AML-193 (cell line): ENCODE data around the gene MADD.

ENCODE experiments used
- DNase-seq, 2 experiments: peaks; one replicate each; lab custom pipeline; 2025; lab: John Stamatoyannopoulos, UW

Gene MADD

DNA sequence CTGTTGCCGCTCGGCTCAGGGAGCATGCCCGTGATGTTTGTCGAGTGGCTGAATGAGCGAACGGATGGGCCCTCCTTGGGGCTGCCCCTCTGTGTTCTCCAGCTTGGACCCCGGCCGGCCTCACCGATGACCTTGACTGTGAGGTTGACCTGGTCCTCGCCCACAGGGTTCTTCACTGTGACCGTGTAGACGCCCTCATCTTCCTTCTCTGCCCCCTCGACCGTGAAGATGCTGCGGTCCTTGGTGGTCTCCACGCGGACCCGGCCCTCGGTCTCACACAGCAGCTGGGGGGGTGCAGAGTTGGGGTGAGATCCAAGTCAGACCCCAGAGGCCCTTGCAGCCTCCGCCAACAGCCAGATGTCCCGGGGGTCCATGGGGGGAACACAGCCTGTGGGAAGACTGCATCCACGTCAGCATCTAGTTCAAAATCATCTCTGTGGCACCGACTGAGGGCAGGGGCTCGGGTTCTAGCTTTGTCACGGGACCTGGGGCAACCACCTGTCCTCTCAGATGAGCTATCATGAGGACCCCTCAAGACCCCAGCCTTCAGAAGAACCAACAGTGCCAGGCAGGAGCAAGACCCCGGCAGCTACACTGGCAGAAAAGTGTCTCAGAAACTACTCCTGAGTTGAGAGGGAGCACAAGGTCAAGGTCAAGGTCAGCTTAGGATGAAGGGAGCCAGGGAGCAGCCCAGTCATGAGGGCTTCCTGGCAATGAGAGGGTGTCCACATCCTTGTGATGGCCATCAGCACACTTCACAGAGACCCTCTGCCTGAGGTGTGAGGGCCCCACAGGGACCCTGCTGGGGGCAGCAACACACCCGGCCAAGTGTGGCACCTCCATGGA is 68.7 kb downstream of the MADD start:
- DNase-seq, result no peak

- DNase-seq, result no peak
Measured at GRCh38 chr11:47340010-47340409, 70.1 kb downstream of the MADD start.

- DNase-seq, result no peak
Measured at GRCh38 chr11:47340980-47341775, 71.2 kb downstream of the MADD start.

DNA sequence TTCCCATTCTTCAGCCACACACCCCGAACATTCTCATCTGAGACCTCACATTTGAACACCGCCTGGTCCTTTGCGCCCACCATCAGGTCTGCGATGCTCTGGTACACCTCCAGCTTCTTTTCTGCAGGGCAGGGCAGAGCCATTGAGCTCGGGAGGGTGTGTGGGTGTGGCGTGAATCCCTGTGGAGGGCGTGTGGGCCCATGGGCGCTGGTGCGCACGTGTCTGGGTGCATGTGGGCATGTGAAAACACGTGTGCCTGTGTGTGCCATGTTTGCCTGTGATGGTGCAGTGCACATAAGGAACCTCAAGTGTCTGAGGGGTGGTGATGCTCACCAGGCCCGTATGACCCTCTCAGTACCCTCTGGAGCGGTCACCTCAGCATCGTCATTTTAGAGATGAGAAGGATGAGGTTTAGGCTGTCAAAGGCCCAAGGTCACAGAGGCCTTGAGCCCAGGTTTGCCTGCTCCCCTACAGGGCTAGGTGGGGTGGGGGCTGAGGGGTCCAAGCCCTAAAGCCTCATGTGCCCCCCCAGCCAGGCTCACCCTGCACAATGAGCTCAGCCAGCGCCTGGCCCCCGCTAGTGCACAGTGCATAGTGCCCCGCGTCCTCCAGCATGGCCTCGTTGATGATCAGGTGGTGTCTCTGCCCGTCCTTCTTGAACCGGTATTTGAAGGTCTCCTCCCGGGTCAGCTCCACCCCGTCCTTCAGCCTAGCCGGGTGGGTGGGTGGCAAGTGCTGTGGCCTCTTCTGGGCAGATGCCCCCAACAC is 72.3 kb downstream of the MADD start:
- DNase-seq, result no peak

DNA sequence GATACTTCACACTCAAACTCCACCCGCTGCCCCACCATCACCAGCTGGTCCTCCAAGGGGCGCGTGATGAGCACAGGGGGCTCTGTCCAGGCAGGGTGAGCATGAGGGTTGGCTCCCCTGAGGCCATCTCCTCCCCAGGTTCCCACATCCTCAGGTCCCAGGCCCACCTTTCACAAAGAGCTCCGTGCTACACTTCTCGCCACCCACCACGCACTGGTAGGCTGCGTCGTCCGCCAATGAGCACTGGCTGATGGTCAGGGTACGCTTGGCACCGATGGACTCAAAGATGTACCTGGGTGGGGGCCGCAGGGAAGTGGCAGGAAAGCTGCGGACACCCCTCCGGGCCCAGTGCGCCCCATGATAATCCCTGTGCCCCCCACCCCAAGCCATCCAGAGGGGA is 72.9 kb downstream of the MADD start:
- no peak for DNase-seq

DNA sequence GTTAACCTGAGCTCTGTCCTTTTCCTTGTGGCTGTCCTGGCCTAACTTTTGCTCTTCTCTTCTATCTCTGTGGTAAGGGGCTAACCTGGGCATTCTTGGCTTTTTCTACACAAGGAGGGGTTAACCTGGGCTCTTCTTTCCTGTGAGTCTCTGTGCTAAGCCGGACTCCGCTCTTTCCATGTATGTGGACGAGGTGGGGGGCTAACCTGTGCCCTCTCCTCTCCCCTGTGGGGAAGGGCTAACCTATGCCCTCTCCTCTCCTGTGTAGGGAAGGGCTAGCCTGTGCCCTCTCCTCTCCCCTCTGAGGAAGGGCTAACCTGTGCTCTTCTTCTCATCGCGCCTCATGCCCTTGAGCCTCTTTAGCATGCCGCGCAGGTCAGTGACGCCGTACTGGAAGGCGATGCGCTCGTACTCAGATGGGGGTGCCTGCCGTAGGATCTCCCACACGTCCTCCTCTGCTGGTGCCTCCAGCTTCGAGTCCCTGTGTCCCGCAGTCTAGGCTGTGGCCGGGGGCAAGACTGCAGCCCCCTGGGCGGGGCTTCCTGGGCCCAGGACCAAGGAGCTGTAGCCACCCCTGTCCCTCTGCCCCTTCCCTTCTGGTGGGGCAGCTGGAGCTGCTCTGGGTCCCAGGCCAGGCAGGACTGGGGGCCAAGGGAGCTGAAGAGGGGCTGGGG is 76.1 kb downstream of the MADD start:
- no peak for DNase-seq

DNA sequence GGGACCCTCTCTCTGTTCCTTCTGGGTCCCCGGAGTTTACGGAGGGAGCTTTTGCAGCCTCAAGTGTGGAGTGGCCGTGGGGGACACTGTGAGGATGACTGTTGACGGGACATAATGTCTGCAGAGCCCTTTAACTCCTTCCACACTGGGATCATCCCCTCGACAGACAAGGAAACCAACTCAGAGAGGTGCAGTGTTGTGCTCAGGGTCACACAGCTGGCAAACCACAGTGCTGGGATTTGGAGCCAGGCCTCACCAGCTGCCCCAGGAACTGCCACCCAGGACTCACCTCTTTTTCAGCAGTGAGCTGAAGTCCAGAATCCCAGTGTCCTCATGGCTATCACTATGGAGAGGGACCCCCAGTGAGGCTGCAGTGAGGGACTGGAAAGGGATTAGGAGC is 77.2 kb downstream of the MADD start:
- DNase-seq, result no peak

DNA sequence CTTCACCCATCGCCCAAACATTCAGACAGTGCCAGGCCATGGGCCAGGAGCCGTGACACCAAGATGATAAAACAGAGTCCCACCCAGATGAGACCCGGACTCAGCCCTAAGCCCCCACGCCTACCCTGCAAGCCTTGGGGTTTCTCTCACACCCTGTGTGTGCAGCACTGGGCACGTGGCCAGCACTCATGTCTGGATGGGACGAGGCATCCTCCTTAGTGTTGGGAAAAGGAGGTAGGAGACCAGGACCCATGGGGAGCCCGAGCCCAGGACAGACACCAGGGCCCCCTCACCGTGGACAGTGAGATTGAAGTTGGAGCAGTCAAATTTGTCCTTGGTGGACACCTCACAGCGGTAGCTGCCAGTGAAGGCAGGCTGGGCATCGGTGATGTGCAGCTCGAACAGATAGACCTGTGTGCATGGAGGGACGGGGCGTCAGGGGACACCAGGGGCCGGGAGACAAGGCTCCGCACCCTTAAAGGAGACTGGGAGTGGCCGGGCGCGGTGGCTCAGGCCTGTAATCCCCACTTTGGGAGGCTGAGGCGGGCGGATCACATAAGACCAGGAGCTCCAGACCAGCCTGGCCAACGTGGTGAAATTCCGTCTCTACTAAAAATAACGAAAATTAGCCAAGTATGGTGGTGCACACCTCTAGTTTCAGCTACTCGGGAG is 78.3 kb downstream of the MADD start:
- no peak for DNase-seq

DNA sequence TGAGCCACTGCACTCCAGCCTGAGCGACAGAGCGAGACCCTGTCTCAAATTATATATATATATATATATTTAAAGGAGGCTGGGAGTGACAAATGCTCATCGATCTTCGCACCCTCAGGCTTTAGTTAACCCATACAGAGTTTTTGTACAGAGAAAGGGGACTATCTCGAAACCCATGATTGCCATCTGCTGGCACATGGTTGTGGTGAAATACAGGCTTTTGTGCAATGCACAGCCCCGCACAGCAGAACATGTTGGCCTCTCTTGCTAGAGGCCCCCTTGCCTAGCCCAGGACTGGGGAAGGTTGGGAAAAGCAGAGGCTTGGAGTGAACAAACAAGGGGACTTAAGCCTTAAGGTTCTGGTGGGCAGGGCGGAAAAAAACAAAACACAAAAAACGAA is 78.9 kb downstream of the MADD start:
- DNase-seq, result peak; percentile 61 to 62

- DNase-seq, result no peak
Measured at GRCh38 chr11:47349521-47350095, 79.7 kb downstream of the MADD start.

DNA sequence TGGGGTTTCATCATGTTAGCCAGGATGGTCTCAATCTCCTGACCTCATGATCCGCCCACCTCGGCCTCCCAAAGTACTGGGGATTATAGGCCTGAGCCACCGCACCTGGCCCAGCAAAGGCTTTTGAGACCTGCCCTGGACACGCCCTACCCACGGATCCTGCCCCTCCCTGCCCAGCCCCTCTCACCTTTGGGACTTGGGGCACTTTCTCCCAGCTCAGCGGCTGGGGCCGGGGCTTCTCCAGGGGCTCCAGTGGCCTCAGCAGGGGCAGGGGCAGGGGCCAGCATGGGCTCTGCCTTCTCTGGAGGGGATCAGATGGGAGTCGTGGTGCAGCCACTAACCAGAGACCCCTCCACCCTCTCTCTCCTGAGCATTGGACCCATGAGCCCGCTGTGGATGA is 80.4 kb downstream of the MADD start:
- no peak for DNase-seq

DNA sequence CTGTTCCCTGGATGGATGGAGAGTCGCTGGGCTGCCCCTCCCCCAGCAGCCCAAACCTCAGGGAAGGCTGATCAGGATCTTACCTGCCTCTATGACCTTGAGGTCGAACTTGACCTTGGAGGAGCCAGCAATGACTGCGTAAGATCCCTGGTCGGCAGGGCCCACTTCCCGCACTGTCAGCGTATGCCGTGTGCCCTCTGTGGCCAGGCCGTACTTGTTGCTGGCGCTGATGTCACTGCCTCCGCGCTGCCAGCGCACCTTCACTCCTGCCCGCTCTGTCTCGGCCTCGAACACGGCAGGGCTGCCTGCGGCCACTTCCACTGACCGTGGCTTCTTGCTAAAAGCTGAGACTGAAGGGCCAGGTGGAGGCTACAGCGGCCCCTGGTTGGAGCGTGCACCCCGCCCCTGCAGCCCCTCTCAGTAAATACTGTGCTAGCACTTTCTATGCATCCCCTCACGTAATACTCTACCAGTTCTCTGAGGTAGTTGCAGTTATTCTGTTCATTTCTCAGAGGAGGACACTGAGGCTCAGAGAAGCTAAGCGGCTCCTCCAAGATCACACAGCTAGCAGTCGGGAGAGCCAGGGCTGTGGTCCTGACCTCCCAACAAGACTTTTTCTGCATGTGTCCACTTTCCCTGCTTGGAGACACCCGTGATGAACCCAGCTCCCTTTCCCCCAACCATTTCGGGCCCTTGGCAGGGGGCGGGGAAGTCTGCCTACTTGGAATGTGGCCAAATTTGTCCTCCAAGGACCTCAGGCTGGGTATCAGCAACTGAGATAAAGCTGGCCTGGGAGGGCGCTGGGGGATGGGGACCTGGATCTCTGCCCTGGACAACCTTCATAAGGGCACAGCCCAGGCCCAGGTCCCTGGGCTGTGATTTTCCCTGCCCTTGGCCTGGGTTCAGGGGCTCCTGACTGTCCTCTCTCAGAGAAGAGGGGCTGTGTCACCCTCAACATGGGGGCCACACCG is 81.5 kb downstream of the MADD start:
- no peak for DNase-seq

DNA sequence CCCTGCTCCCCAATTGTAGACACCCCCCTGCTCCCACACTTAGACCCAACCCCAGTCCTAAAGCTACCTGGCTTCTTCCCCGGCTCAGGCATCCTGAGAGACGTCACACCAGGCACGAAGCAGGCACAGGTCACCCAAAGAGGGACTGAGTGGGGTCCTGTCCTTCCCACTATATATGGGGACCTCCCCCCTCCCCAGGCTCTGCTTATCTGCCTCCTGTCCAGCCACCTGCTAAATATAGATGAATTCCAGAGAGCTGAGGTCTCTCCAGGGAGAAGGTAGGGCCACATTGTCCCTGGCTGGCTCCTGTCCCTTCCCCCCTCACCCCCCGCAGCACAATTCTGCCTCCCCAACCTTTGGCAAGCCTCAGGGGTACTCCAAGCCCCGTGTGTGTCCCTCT is 82.6 kb downstream of the MADD start, which contains the start of gene MYBPC3:
MYBPC3 (minus strand) TSS at position 147 of the 400 bp plus-strand sequence; CDS start at position 92, 55 bp downstream.
- DNase-seq, result no peak

- DNase-seq, result no peak
Measured at GRCh38 chr11:47353978-47354774, 84.2 kb downstream of the MADD start.

DNA sequence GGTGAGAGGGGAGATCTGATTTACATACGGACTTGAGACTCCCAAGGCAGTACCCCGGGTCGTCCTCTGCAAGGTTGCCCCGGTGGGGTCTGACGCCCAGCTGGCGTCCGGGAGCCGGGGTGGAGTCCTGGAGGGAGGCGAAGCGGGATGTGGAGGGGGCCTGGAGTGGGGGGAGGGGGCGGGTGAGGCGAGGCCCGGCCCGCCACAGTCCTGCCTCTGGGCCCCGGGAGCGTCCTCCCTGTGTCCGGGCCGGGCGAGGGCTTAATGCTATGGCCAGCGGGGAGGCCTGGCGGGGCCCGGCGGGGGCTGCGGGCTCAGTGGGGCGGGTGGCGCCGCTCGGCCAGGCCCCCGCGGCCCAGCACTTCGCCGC is 85.0 kb downstream of the MADD start:
- DNase-seq, result no peak

- no peak for DNase-seq
Measured at GRCh38 chr11:47355283-47356128, 85.6 kb downstream of the MADD start.

DNA sequence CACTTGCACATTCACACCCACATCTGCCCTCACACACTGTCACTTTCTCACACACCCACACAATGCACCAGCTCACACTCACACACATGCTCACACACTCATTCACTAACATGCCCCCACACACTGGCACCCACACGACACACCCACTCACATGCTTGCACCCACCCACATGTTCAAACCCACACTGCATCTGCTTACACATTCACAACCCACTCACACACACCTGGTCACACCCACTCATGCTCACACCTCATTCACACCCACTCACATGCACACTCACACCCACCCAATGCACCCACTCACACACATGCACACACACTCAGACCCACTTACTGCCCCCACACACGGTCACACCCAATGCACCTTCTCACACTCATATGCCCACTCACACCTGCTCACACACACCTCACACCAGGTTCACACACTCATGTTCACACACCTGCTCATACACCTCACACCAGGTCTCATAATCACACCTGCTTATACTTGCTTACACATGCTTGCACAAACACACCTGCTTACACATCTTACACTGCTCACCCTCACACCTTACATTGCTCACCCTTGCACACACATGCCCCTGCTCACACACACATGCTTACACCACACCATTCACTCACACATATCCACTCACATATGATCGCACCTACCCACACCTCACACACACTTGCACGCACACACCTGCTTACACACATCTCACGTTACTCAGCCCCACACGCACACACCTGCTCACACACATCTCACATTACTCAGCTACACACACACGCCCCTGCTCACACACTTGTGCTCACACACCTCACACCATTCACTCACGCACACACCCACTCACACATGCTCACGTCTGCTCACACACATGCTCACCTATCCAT is 86.4 kb downstream of the MADD start:
- DNase-seq, result no peak
